C4-2B (cell line): ENCODE measurements around the gene FAM118A.

Experiments used
- ZFX ChIP-seq: fragments of 450-650 bp; IDR thresholded peaks from 2 replicates; pipeline ENCODE4 v1.6.1; 2017
- TF ChIP-seq, protein P1 (sequence below): fragments of 450-650 bp; conservative IDR thresholded peaks from 2 replicates; pipeline ENCODE4 v1.5.1; 2017; ENCODE audit warnings: mild to moderate bottlenecking

DNA sequence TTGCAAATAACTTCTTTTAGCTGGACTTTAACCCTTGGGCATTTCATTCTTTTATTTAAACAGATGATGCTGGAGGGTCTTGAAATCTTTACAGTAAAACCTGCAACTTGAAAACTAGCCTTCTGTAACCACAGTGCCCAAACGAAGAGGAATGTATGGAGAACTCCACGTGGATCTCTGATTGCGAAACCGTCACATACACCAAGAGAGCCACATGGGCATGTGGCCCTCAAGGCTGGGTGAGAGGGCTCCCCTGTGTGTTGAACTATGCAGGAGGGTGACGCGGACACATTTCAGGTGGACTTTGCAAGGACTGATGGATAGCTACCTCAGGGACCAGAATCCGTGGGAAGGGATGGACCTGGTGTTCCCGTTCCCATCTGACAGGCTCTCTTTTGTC, 30.6 kb downstream of the FAM118A start:
- TF ChIP-seq, protein P1, sequence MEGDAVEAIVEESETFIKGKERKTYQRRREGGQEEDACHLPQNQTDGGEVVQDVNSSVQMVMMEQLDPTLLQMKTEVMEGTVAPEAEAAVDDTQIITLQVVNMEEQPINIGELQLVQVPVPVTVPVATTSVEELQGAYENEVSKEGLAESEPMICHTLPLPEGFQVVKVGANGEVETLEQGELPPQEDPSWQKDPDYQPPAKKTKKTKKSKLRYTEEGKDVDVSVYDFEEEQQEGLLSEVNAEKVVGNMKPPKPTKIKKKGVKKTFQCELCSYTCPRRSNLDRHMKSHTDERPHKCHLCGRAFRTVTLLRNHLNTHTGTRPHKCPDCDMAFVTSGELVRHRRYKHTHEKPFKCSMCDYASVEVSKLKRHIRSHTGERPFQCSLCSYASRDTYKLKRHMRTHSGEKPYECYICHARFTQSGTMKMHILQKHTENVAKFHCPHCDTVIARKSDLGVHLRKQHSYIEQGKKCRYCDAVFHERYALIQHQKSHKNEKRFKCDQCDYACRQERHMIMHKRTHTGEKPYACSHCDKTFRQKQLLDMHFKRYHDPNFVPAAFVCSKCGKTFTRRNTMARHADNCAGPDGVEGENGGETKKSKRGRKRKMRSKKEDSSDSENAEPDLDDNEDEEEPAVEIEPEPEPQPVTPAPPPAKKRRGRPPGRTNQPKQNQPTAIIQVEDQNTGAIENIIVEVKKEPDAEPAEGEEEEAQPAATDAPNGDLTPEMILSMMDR, result no peak
- TF ChIP-seq ZFX, result no peak
